NB4 (cell line): ENCODE results near the gene PIPOX.

Experiments used
- POLR2A ChIP-seq: IDR thresholded peaks from 2 replicates; pipeline ENCODE4 v1.6.1; 2011; ENCODE audit warnings: mild to moderate bottlenecking; ENCODE audit not compliant: insufficient read length; ENCODE audit errors: extremely low read depth
- TF ChIP-seq, protein P1 (sequence below): IDR thresholded peaks from one replicate; pipeline ENCODE4 v1.5.1; 2012; ENCODE audit warnings: low read depth, low read length

DNA sequence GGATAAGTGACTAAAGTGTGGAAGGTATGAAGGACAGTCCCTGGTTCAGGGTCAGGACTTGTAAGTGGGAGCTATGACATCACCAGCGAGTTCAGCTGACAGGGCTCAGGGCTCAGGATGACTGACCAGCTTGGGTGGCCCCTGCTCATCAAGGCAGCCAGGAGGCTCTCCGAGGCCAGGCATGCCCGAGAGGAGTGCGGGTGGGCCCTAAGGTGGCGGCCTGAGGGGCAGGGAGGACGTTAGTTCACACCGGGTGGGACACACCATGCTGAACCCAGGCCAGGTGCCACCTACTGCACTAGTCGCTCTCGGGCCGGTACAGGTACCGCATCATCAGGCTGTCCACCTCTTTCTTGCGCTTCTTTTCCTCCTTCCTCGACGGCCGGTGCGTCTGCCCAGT, 36.5 kb downstream of the PIPOX start:
- TF ChIP-seq POLR2A: no peak
- TF ChIP-seq, protein P1, sequence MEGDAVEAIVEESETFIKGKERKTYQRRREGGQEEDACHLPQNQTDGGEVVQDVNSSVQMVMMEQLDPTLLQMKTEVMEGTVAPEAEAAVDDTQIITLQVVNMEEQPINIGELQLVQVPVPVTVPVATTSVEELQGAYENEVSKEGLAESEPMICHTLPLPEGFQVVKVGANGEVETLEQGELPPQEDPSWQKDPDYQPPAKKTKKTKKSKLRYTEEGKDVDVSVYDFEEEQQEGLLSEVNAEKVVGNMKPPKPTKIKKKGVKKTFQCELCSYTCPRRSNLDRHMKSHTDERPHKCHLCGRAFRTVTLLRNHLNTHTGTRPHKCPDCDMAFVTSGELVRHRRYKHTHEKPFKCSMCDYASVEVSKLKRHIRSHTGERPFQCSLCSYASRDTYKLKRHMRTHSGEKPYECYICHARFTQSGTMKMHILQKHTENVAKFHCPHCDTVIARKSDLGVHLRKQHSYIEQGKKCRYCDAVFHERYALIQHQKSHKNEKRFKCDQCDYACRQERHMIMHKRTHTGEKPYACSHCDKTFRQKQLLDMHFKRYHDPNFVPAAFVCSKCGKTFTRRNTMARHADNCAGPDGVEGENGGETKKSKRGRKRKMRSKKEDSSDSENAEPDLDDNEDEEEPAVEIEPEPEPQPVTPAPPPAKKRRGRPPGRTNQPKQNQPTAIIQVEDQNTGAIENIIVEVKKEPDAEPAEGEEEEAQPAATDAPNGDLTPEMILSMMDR: no peak
